Activated CD4-positive, alpha-beta T cell treated with anti-CD3 and anti-CD28 coated beads, Interleukin-10, Interleukin-2, amounts not matched to agents 100 ng/mL and 50 ng/mL, durations not matched to agents 16 hours and 8 hours (primary cell): ENCODE results near the gene ATP6V0E1.

Source experiments
- DNase-seq: peaks from one replicate; pipeline ENCODE4 v3.0.0-alpha.2; 2020

ATP6V0E1 gene

GRCh38 chr5:172957458-172957857 lies 26.1 kb upstream of the ATP6V0E1 start:
- no peak for DNase-seq

GRCh38 chr5:172958331-172959046 lies 25.1 kb upstream of the ATP6V0E1 start:
- peak; percentile 63 for DNase-seq

DNA sequence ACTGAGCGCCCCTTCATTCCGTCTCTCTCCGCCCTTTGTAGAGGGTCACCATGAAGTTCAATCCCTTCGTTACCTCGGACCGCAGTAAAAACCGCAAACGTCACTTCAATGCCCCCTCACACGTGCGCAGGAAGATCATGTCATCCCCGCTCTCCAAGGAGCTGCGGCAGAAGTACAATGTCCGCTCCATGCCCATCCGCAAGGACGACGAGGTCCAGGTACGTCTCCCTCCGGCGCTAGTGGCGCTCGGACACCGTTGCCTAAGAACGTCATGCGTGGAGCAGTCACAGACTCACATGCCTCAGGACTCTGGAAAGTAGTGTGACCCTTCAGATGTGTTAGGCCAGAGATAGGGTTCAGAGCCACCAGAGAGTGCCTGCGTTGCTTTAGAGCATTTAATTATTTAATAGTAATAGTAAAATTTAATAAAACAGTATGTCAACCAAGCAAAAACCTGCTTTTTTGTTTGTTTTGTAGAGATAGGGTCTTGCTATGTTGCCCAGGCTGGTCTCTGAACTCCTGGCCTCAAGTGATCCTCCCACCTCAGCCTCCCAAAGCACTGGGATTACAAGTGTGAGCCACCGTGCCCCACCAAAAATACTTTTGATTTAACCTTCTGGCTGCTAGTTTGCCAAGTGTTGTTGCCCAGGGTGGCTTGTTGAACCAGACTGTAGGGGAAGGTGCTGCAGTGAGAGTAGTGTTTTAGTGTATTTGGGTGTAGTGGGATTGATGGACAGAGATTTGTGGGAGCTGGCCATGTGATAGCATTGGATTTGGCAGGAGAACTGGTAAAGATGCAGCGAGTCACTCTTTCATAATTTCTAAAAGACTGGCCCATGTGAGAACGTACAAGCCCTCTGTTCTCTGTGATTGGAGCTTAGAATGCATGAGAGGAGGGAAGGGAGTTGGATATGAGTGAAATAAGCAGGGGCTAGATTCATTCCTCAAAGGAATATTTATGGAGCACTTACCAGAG lies 23.5 kb upstream of the ATP6V0E1 start:
- DNase-seq = no peak

GRCh38 chr5:172969921-172970320 lies 13.7 kb upstream of the ATP6V0E1 start:
- DNase-seq = no peak

GRCh38 chr5:172971482-172971881 lies 12.1 kb upstream of the ATP6V0E1 start:
- DNase-seq = no peak

GRCh38 chr5:172972552-172972951 lies 11.0 kb upstream of the ATP6V0E1 start:
- no peak for DNase-seq

GRCh38 chr5:172973127-172973916 lies 10.2 kb upstream of the ATP6V0E1 start:
- no peak for DNase-seq

- DNase-seq = no peak
Measured at GRCh38 chr5:172973931-172974330, 9.6 kb upstream of the ATP6V0E1 start.

DNA sequence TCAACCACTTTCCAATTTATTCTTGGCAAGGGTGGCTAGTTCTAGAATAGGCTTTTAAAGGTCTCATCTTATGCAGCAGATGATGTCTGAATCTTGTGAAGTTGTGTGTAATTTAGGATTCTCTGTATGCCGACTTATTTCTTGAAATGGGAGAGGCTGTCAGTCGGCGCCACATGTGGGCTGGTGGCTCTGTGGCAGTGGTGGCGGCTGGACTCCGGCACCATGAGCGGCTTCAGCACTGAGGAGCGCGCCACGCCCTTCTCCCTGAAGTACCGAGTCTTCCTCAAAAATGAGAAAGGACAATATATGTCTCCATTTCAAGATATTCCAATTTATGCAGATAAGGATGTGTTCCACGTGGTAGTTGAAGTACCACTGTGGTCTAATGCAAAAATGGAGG lies 8.3 kb upstream of the ATP6V0E1 start:
- DNase-seq = no peak

DNA sequence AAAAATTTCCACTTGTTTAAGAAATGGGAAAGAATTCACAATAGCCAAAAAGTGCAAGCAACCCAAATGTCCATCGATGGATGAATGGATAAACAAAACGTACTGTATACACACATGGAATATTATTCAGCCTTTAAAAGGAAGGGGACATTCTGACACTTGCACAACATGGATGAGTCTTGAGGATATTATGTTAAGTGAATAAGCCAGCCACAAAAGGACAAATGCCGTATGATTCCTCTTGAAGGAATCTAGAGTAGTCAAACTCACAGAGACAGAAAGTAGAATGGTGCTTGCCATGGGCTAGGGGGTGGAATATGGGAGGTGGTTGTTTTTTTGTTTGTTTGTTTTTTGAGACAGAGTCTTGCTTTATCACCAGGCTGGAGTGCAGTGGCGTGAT lies 3.8 kb upstream of the ATP6V0E1 start:
- no peak for DNase-seq

GRCh38 chr5:172981931-172982330 lies 1.6 kb upstream of the ATP6V0E1 start:
- no peak for DNase-seq

DNA sequence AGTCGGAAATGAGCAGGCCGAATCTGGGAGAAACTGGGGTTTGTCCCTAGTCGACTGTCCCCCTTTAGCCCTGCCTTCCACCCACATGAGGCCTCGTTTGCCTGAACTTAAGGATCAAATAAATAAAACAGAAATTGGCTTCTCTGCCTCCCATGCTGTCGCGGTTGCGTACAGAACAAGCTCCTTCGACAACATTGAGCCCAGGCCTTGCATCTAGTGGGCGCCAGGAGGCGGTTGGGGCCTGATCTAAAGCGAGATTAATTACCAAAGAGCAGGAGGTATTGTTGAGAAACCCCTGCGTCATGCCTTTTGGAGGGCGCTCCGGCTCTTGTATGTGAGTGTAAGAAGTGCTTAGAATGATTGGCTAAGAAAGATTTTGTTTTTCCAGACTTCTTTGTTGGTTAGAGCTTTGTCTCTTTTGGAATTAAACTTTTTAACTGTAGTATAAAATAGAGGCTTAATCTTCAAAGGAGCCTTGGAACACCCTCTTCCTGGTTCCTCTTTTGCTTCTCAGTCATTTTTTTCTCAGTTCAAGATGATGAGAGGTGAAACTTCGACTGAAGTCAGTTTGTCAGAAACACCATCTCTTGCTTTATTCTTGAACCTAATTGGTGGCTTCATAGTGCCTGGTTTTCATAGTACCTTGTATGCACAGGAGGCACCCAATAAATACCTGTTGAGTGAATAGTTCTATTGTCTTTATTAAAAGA lies 828 bp downstream of the ATP6V0E1 start:
- peak; percentile 83 for DNase-seq

- DNase-seq = no peak
Measured at GRCh38 chr5:172985596-172985995, 2.0 kb downstream of the ATP6V0E1 start.

GRCh38 chr5:172988276-172988675 lies 4.7 kb downstream of the ATP6V0E1 start:
- DNase-seq = no peak

DNA sequence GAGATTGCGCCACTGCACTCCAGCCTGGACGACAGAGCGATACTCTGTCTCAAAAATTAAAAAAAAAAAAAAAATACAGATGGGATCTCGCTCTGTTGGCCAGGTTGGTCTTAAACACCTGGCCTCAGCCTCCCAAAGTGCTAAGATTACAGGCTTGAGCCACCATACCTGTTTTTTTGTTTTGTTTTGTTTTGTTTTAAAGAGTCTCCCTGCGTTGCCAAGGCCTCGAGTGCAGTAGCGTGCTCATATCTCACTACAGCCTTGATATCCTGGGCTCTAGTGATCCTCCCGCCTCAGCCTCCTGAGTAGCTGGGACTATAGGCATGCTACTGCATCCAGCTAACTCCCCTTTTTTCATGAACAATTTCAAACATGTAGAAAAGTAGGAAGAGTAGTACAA lies 7.2 kb downstream of the ATP6V0E1 start:
- no peak for DNase-seq

GRCh38 chr5:172994405-172994804 lies 10.8 kb downstream of the ATP6V0E1 start:
- no peak for DNase-seq

GRCh38 chr5:172999372-172999973 lies 15.9 kb downstream of the ATP6V0E1 start:
- peak; percentile 14 for DNase-seq

DNA sequence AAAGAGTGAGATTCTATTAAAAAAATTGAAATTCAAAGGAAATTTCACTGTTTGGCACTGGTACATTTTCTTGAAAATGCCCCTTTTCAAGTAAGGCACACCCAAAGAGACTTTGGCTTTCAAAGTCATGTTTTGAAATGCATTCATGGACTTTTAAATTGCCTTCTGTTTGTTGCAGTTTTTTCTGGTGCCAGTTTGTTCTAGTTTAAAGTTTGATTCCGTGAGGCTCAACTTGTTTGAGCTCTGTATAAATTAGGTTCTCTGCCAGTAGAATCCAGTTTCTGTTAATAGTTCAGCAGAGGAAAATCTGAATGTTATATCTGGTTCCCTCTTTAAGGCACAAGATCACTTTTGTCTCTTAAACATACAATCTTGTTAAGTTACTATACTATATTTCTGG lies 16.4 kb downstream of the ATP6V0E1 start:
- DNase-seq = no peak

DNA sequence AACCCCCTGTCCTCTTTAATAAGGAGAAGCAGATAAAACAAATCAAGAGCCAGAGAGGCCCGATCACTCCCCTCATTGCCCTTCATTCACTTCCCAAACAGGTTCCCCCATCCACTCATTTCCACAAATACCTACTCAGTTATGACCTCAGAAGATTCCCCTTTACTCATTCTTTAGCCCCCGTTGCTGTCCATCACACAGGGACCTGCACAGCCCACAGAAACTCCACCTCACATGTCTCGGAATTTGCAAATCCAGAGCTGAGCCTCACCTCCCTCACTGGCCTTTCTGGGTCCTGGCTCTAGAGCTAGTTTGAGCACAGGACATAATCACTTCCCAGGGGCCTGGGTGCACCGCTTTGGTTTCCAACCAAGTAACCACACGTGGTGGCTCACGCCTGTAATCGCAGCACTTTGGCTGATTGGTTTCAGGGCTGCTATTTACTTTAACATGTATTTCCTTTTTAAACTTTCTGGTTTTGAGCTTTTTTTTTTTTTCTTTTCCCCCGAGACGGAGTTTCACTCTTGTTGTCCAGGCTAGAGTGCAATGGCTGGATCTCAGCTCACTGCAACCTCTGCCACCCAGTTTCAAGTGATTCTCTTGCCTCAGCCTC lies 17.8 kb downstream of the ATP6V0E1 start:
- peak; percentile 34 for DNase-seq

DNA sequence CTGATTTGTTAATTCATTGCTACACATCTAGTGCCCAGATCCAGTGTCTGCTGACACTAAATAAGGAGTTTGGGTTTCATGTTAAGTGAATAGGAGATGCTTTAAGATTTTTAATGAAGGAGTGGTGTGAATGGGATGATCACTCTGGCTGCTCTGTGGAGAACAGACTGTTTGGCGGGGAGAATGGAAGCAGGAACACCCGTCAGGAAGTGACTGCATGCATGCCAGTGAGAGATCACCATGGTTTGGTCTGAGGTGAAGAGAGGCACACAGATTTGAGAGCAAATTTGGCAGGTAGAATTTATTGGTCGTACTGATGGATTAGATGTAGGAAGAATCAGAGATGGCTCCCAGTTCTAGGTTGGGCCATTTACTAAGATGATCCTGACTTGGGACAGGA lies 19.8 kb downstream of the ATP6V0E1 start:
- no peak for DNase-seq

- no peak for DNase-seq
Measured at GRCh38 chr5:173004013-173004412, 20.4 kb downstream of the ATP6V0E1 start.

DNA sequence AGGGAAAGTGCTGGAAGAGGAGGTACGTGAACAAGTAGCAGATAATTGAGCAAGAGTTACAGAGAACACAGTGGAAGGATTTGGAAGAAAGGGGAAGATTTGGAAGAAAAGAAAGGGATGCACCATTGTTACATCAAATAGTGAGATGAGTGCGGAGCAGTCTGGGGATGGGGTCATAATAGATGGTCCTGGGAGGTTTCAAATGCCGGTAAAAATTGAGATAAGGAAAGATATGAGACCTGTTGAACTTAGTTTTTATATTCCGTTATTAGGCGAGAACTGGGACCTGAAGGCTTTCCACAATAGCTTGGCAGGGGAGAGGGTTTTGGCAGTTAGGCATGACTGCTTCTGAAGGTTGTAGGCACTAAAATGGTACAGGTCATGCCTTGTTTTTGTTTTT lies 20.9 kb downstream of the ATP6V0E1 start:
- no peak for DNase-seq
